Measurements from ENCODE around the gene PRSS33. TPM values are rescaled to one million over a fixed set of nuclear protein-coding genes. Genes with fewer than 3 reads are reported as not detected.

PRSS33 gene
- total and polyA plus RNA-seq, 2 of the 8 experiments (the other 6 are each of a cell fraction or from before 2014, with no cell fraction given): 0.09 TPM; not detected in 1

GRCh38 chr16:2745116-2745890 lies 42.1 kb downstream of the PRSS33 start:
- no peak overlapping the region for H4K5ac ChIP-seq (ENCODE audit: insufficient read length, low read depth, low read length)
- H2BK5ac ChIP-seq (ENCODE audit: low read depth, low read length): no peak overlapping the region
- no peak overlapping the region for H2BK12ac ChIP-seq (ENCODE audit: low read depth, low read length)
- H3K9ac ChIP-seq (replicated peaks in 1 of 4; ENCODE audit: extremely low read depth in 1 of 4, low read depth in 3 of 4, low read length in 3 of 4): no peak overlapping the region
- no peak overlapping the region for H3K4me2 ChIP-seq (ENCODE audit: insufficient read depth in 1 of 2, low read depth in 2 of 2, low read length in 2 of 2)
- no peak for TF ChIP-seq CBX5 (IDR thresholded peaks at IDR 0.05; ENCODE audit: low read depth, low read length)
- no peak for TF ChIP-seq RXRA (IDR thresholded peaks at IDR 0.05; ENCODE audit: insufficient read depth, low read depth, low read length)
- no peak for TF ChIP-seq SRF (IDR thresholded peaks at IDR 0.05; ENCODE audit: low read depth, low read length)
- TF ChIP-seq GTF2F1 (IDR thresholded peaks at IDR 0.05; ENCODE audit: borderline replicate concordance, low read depth, low read length): no peak
- no peak for TF ChIP-seq CBX8 (IDR thresholded peaks at IDR 0.05; ENCODE audit: borderline replicate concordance, low read depth, low read length)
- no peak for TF ChIP-seq MAX (IDR thresholded peaks at IDR 0.05)
- TF ChIP-seq SAP30 (IDR thresholded peaks at IDR 0.05; ENCODE audit: insufficient read depth, insufficient replicate concordance, low read length): no peak
- TF ChIP-seq TAF1 (IDR thresholded peaks at IDR 0.05; ENCODE audit: low read depth, low read length): no peak
- no peak for TF ChIP-seq CHD2 (IDR thresholded peaks at IDR 0.05; ENCODE audit: low read length)
- TF ChIP-seq SIX5 (IDR thresholded peaks at IDR 0.05; ENCODE audit: low read depth, low read length): no peak
- H3K79me1 ChIP-seq (ENCODE audit: low read depth, low read length): peaks cover 2% of the 10 kb centered on the region; the same call in 1 of the 2 replicates
- no peak overlapping the region for H4K91ac ChIP-seq (replicated peaks; ENCODE audit: insufficient read length, low read length)
- H3K79me2 ChIP-seq (ENCODE audit: control insufficient read depth in 1 of 2, insufficient read depth in 2 of 2, low read length in 2 of 2): peaks cover 0 to 2% of the 10 kb centered on the region in 2 experiments; a peak in 1 of 4 replicates
- H2AK5ac ChIP-seq (ENCODE audit: low read depth, low read length): no peak overlapping the region
- WGBS, 2 experiments (ENCODE audit: extremely low coverage in 1 of 2, insufficient coverage in 1 of 2, insufficient read length in 1 of 2, insufficient replicate concordance in 2 of 2, low coverage in 1 of 2, low lambda C conversion rate in 2 of 2, missing lambda C conversion rate in 1 of 2): 83% methylated on average over 13 of the region's 15 CpGs; no CpG with 5 or more reads in 1 of the 2 experiments
- no peak overlapping the region for H3K4ac ChIP-seq (replicated peaks; ENCODE audit: insufficient read length, low read depth, low read length)
- H4K20me1 ChIP-seq (replicated peaks in 1 of 2; ENCODE audit: control insufficient read depth in 1 of 2, insufficient read depth in 2 of 2, low read length in 2 of 2): peaks cover 0 to 1% of the 10 kb centered on the region in 2 experiments
- H2AFZ ChIP-seq (ENCODE audit: low read length): no peak overlapping the region
- no peaks in the 10 kb centered on the region for H3K9me3 ChIP-seq (ENCODE audit: insufficient read depth in 2 of 2, low read depth in 1 of 2, low read length in 1 of 2)
- no peak overlapping the region for H2BK120ac ChIP-seq (replicated peaks; ENCODE audit: low read depth, low read length)
- no peak for FAIRE-seq
- no peak for DNase-seq (ENCODE audit: low read depth in 1 of 2, low spot score in 2 of 2)
- no peak overlapping the region for H3K23ac ChIP-seq (ENCODE audit: insufficient read length)
- H3K18ac ChIP-seq (ENCODE audit: extremely low read depth, low read length): no peak overlapping the region
- no peak overlapping the region for H3K56ac ChIP-seq (replicated peaks; ENCODE audit: insufficient read length, low read depth, low read length)
- CTCF ChIA-PET (ENCODE audit: partially characterized antibody): interaction anchor here (0.8 to 1.3 kb wide), 3 partner anchors 13 to 53 kb away, joined by 3 to 5 read pairs (median 3); partner anchors contain the start of gene PRSS41
- POLR2A ChIA-PET (ENCODE audit: partially characterized antibody): interaction anchor here (0.6 to 2.7 kb wide), 14 partner anchors 9 to 63 kb away, joined by 3 to 11 read pairs (median 4); partner anchors contain the start of genes KCTD5 and PRSS27
- no peak overlapping the region for H2BK15ac ChIP-seq (ENCODE audit: low read length)
- H3K4me1 ChIP-seq (replicated peaks in 1 of 4; ENCODE audit: control insufficient read depth in 3 of 4, insufficient read depth in 4 of 4, low read length in 3 of 4): peaks cover 0 to under 1% (median 0%) of the 10 kb centered on the region in 4 experiments; a peak in 3 of 7 replicates
- no peaks in the 10 kb centered on the region for H3K27me3 ChIP-seq (replicated peaks in 1 of 4; ENCODE audit: control insufficient read depth in 3 of 4, extremely low read depth in 1 of 4, insufficient read depth in 3 of 4, low read length in 3 of 4)
- H3K14ac ChIP-seq (ENCODE audit: insufficient read length): no peak overlapping the region
- H2BK20ac ChIP-seq (ENCODE audit: low read length): no peak overlapping the region
- H3K36me3 ChIP-seq (ENCODE audit: control insufficient read depth in 2 of 4, insufficient read depth in 4 of 4, low read length in 3 of 4): no peaks in the 10 kb centered on the region
- H3K4me3 ChIP-seq (ENCODE audit: extremely low read depth in 1 of 4, insufficient read depth in 2 of 4, low read depth in 3 of 4, low read length in 4 of 4): no peak overlapping the region
- H3K23me2 ChIP-seq (ENCODE audit: low read depth, low read length): no peaks in the 10 kb centered on the region
- H4K8ac ChIP-seq (ENCODE audit: extremely low read depth, insufficient read depth, low read length): peak overlapping the region; percentile 38; the same call in 1 of the 2 replicates
- H3K27ac ChIP-seq (ENCODE audit: low read depth, low read length): no peak overlapping the region
